ENCODE data around the gene CLTC. TPM values are rescaled to one million over a fixed set of nuclear protein-coding genes. Genes with fewer than 3 reads are reported as not detected.
A peak's percentile ranks its signal among the peaks of the same experiment; 100 is the strongest.

CLTC gene
- total RNA-seq, 2 experiments from 2014 or later, result 203 to 206 TPM

GRCh38 chr17:59688008-59688407, 68.3 kb downstream of the CLTC start:
- Mint-ChIP-seq H3K36me3 (peaks cover 51% of the 10 kb centered on the region), H3K27me3 (no peaks in the 10 kb centered on the region), H3K4me3 (no peak overlapping the region), H3K27ac (peak overlapping the region; percentile 15), H3K4me1 (ENCODE audit: low read depth) (peaks cover 8% of the 10 kb centered on the region), H3K9me3 (no peaks in the 10 kb centered on the region)
- POLR2A ChIA-PET, result no interaction called here
- CTCF ChIA-PET, result interaction anchor here (0.6 kb wide), 1 partner anchor 354 kb away, joined by 4 read pairs; no protein-coding TSS in a partner anchor
- no peak for DNase-seq
- intact Hi-C loops (cut with micrococcal nuclease), result no loop called here

- DNase-seq, result no peak
- POLR2A ChIA-PET, result no interaction called here
- Mint-ChIP-seq H3K4me3 (no peak overlapping the region), H3K27me3 (no peaks in the 10 kb centered on the region), H3K27ac (peak overlapping the region; percentile 15), H3K36me3 (peaks cover 49% of the 10 kb centered on the region), H3K4me1 (ENCODE audit: low read depth) (peaks cover 8% of the 10 kb centered on the region), H3K9me3 (no peaks in the 10 kb centered on the region)
- CTCF ChIA-PET, result interaction anchor here (0.6 kb wide), 1 partner anchor 354 kb away, joined by 4 read pairs; no protein-coding TSS in a partner anchor
- intact Hi-C loops (cut with micrococcal nuclease), result no loop called here
Measured at GRCh38 chr17:59688496-59688895, 68.8 kb downstream of the CLTC start.

- peaks cover 64% of the 10 kb centered on the region for H3K36me3 Mint-ChIP-seq
- no peak for DNase-seq
- no peaks in the 10 kb centered on the region for H3K9me3 Mint-ChIP-seq
- ChIA-PET POLR2A (no interaction called here), CTCF (no interaction called here)
- no peak overlapping the region for H3K4me3 Mint-ChIP-seq
- peaks cover 25% of the 10 kb centered on the region for H3K4me1 Mint-ChIP-seq (ENCODE audit: low read depth)
- intact Hi-C loops (cut with micrococcal nuclease), result no loop called here
- H3K27me3 Mint-ChIP-seq, result no peaks in the 10 kb centered on the region
- peak overlapping the region; percentile 56 for H3K27ac Mint-ChIP-seq
Measured at GRCh38 chr17:59693582-59693981, 73.9 kb downstream of the CLTC start.

- CTCF ChIA-PET, result no interaction called here
- POLR2A ChIA-PET, result no interaction called here
- H3K27me3 Mint-ChIP-seq, result no peaks in the 10 kb centered on the region
- peaks cover 69% of the 10 kb centered on the region for H3K36me3 Mint-ChIP-seq
- no peak overlapping the region for H3K4me3 Mint-ChIP-seq
- H3K27ac Mint-ChIP-seq, result peak overlapping the region; percentile 63
- intact Hi-C loops (cut with micrococcal nuclease), result no loop called here
- H3K9me3 Mint-ChIP-seq, result no peaks in the 10 kb centered on the region
- H3K4me1 Mint-ChIP-seq (ENCODE audit: low read depth), result peaks cover 30% of the 10 kb centered on the region
- DNase-seq, result no peak
Measured at GRCh38 chr17:59694344-59694743, 74.6 kb downstream of the CLTC start.

GRCh38 chr17:59695945-59696681, 76.4 kb downstream of the CLTC start:
- peak overlapping the region; percentile 75 for H3K27ac Mint-ChIP-seq
- peaks cover 68% of the 10 kb centered on the region for H3K36me3 Mint-ChIP-seq
- no peaks in the 10 kb centered on the region for H3K27me3 Mint-ChIP-seq
- no peak for DNase-seq
- H3K4me3 Mint-ChIP-seq, result no peak overlapping the region
- no peaks in the 10 kb centered on the region for H3K9me3 Mint-ChIP-seq
- POLR2A ChIA-PET, result no interaction called here
- intact Hi-C loops (cut with micrococcal nuclease), result no loop called here
- CTCF ChIA-PET, result no interaction called here
- peaks cover 48% of the 10 kb centered on the region for H3K4me1 Mint-ChIP-seq (ENCODE audit: low read depth)

- Mint-ChIP-seq H3K4me1 (ENCODE audit: low read depth) (peaks cover 50% of the 10 kb centered on the region), H3K36me3 (peaks cover 65% of the 10 kb centered on the region), H3K27ac (peak overlapping the region; percentile 75), H3K9me3 (no peaks in the 10 kb centered on the region), H3K4me3 (no peak overlapping the region), H3K27me3 (no peaks in the 10 kb centered on the region)
- ChIA-PET POLR2A (no interaction called here), CTCF (no interaction called here)
- no peak for DNase-seq
- intact Hi-C loops (cut with micrococcal nuclease), result no loop called here
Measured at GRCh38 chr17:59696682-59697277, 77.1 kb downstream of the CLTC start.

GRCh38 chr17:59698143-59698542, 78.4 kb downstream of the CLTC start:
- intact Hi-C loops (cut with micrococcal nuclease), result no loop called here
- POLR2A ChIA-PET, result no interaction called here
- no peak overlapping the region for H3K4me3 Mint-ChIP-seq
- H3K9me3 Mint-ChIP-seq, result no peaks in the 10 kb centered on the region
- H3K4me1 Mint-ChIP-seq (ENCODE audit: low read depth), result peaks cover 58% of the 10 kb centered on the region
- DNase-seq, result no peak
- H3K27ac Mint-ChIP-seq, result peak overlapping the region; percentile 57
- H3K27me3 Mint-ChIP-seq, result no peaks in the 10 kb centered on the region
- peaks cover 61% of the 10 kb centered on the region for H3K36me3 Mint-ChIP-seq
- CTCF ChIA-PET, result interaction anchor here (1.0 to 1.4 kb wide), 2 partner anchors 161 to 388 kb away, joined by 3 read pairs; no protein-coding TSS in a partner anchor

- Mint-ChIP-seq H3K4me3 (no peak overlapping the region), H3K27me3 (no peaks in the 10 kb centered on the region), H3K4me1 (ENCODE audit: low read depth) (peaks cover 66% of the 10 kb centered on the region), H3K9me3 (no peaks in the 10 kb centered on the region), H3K27ac (peak overlapping the region; percentile 25), H3K36me3 (peaks cover 58% of the 10 kb centered on the region)
- intact Hi-C loops (cut with micrococcal nuclease), result no loop called here
- DNase-seq, result no peak
- CTCF ChIA-PET, result interaction anchor here (1.0 to 1.4 kb wide), 2 partner anchors 160 to 389 kb away, joined by 3 read pairs; no protein-coding TSS in a partner anchor
- POLR2A ChIA-PET, result no interaction called here
Measured at GRCh38 chr17:59699218-59699617, 79.5 kb downstream of the CLTC start.

- no peaks in the 10 kb centered on the region for H3K27me3 Mint-ChIP-seq
- intact Hi-C loops (cut with micrococcal nuclease), result no loop called here
- DNase-seq, result no peak
- POLR2A ChIA-PET, result no interaction called here
- H3K4me3 Mint-ChIP-seq, result no peak overlapping the region
- H3K36me3 Mint-ChIP-seq, result peaks cover 57% of the 10 kb centered on the region
- no peaks in the 10 kb centered on the region for H3K9me3 Mint-ChIP-seq
- CTCF ChIA-PET, result interaction anchor here (1.4 kb wide), 1 partner anchor 160 kb away, joined by 3 read pairs; no protein-coding TSS in a partner anchor
- H3K4me1 Mint-ChIP-seq (ENCODE audit: low read depth), result peaks cover 71% of the 10 kb centered on the region
- H3K27ac Mint-ChIP-seq, result peak overlapping the region; percentile 35
Measured at GRCh38 chr17:59699786-59700185, 80.1 kb downstream of the CLTC start.

GRCh38 chr17:59702304-59702703, 82.6 kb downstream of the CLTC start:
- intact Hi-C loops (cut with micrococcal nuclease), result no loop called here
- H3K4me3 Mint-ChIP-seq, result no peak overlapping the region
- CTCF ChIA-PET, result interaction anchor here (1.0 to 1.5 kb wide), 2 partner anchors 157 to 334 kb away, joined by 3 to 5 read pairs; no protein-coding TSS in a partner anchor
- no peak for DNase-seq
- H3K36me3 Mint-ChIP-seq, result peaks cover 55% of the 10 kb centered on the region
- POLR2A ChIA-PET, result no interaction called here
- H3K27me3 Mint-ChIP-seq, result no peaks in the 10 kb centered on the region
- H3K9me3 Mint-ChIP-seq, result no peaks in the 10 kb centered on the region
- peaks cover 74% of the 10 kb centered on the region for H3K4me1 Mint-ChIP-seq (ENCODE audit: low read depth)
- no peak overlapping the region for H3K27ac Mint-ChIP-seq

- POLR2A ChIA-PET, result interaction anchor here (0.5 to 2.0 kb wide), 16 partner anchors 37 to 1076 kb away, joined by 3 to 12 read pairs (median 5); partner anchors contain the start of genes CLTC and RPS6KB1
- Mint-ChIP-seq H3K4me1 (ENCODE audit: low read depth) (peaks cover 58% of the 10 kb centered on the region), H3K27me3 (no peaks in the 10 kb centered on the region), H3K27ac (peak within 1 kb of the TSS; percentile 93), H3K4me3 (peak within 1 kb of the TSS; percentile 96), H3K9me3 (no peaks in the 10 kb centered on the region), H3K36me3 (peaks cover 27% of the 10 kb centered on the region)
- peak; percentile 97 for DNase-seq
- CTCF ChIA-PET, result interaction anchor here (0.7 to 2.6 kb wide), 8 partner anchors 17 to 207 kb away, joined by 3 to 12 read pairs (median 3); no protein-coding TSS in a partner anchor
- intact Hi-C loops (cut with micrococcal nuclease), result loop anchor here (1.0 to 5.0 kb wide), 3 partner anchors 79 to 140 kb away; partner anchors contain the start of genes CLTC and DHX40
Measured at GRCh38 chr17:59707149-59707970, 87.7 kb downstream of the CLTC start, which contains the start of the genes PTRH2 and VMP1. Gene PTRH2, minus strand, starts transcription at chr17:59707430. Its CDS starts 9,452 bp downstream, at chr17:59697978. Gene VMP1, plus strand, starts transcription at chr17:59707654. Its CDS starts 23,793 bp downstream, at chr17:59731447.

All from activated CD4-positive, alpha-beta memory T cell treated with anti-CD3 and anti-CD28 coated beads for 36 hours (primary cell).